ENCODE results near the gene C20orf202.

DNA sequence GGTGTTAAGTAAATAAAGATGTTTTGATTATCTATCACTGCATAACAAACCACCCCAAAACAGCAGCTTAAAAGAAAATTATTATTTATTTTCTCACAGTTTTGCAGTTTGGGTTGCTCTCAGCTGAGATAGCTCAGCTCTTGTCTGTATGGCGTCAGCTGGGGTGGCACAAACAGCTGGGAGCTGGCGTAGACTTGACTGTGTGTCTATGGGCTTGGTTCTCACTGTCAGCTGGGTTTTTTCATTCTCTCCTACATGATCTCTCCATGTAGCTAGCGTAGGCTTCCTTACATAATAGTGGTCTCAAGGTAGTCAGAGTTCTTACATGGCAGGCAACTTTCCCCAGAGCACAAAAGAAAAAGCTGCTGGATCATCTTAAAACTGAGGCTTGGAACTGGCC is 12.0 kb upstream of the C20orf202 start:
- TF ChIP-seq, protein P1, sequence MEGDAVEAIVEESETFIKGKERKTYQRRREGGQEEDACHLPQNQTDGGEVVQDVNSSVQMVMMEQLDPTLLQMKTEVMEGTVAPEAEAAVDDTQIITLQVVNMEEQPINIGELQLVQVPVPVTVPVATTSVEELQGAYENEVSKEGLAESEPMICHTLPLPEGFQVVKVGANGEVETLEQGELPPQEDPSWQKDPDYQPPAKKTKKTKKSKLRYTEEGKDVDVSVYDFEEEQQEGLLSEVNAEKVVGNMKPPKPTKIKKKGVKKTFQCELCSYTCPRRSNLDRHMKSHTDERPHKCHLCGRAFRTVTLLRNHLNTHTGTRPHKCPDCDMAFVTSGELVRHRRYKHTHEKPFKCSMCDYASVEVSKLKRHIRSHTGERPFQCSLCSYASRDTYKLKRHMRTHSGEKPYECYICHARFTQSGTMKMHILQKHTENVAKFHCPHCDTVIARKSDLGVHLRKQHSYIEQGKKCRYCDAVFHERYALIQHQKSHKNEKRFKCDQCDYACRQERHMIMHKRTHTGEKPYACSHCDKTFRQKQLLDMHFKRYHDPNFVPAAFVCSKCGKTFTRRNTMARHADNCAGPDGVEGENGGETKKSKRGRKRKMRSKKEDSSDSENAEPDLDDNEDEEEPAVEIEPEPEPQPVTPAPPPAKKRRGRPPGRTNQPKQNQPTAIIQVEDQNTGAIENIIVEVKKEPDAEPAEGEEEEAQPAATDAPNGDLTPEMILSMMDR (IDR thresholded peaks at IDR 0.05; ENCODE audit: insufficient read depth, low read depth, low read length) = no peak
- TF ChIP-seq EZH2 (IDR thresholded peaks at IDR 0.05; ENCODE audit: insufficient read depth, low read length) = no peak

Data from astrocyte (in vitro differentiated cells and primary cell).